GM12878 (cell line): ENCODE measurements around the gene MEIS2.

ENCODE experiments used
- CREM ChIP-seq: IDR thresholded peaks from 2 replicates; pipeline ENCODE4 v1.6.1; 2014; ENCODE audit warnings: antibody characterized with exemption, low read depth
- CTCF ChIP-seq, 3 experiments: IDR thresholded peaks in 2 of 3; conservative IDR thresholded peaks in 1 of 3; 2 replicates each; pipeline ENCODE4 v1.5.1; 2011; ENCODE audit warnings: low read depth in 3 of 3, low read length in 3 of 3, mild to moderate bottlenecking in 3 of 3, control low read depth in 2 of 3, moderate library complexity in 2 of 3, inconsistent platforms in 1 of 3, mixed read lengths in 1 of 3; ENCODE audit not compliant: control insufficient read depth in 2 of 3, insufficient read depth in 1 of 3; ENCODE audit errors: extremely low read depth in 1 of 3
- EGR1 ChIP-seq, 2 experiments: IDR thresholded peaks; 1 replicate in 1 of 2; 2 replicates in 1 of 2; pipeline ENCODE4 v1.6.1; 2011 to 2012; ENCODE audit warnings: low read depth in 2 of 2, low read length in 2 of 2, borderline replicate concordance in 1 of 2, mild to moderate bottlenecking in 1 of 2, moderate library complexity in 1 of 2
- NBN ChIP-seq: fragments of 450-650 bp; IDR thresholded peaks from 2 replicates; pipeline ENCODE4 v1.6.1; 2016
- POLR2A ChIP-seq: IDR thresholded peaks from 2 replicates; pipeline ENCODE4 v1.6.1; 2011; ENCODE audit warnings: low read depth, mild to moderate bottlenecking, low read length
- RFX5 ChIP-seq: IDR thresholded peaks from 2 replicates; pipeline ENCODE4 v1.6.1; 2011; ENCODE audit warnings: low read depth, low read length, improper control_type of control experiment
- USF2 ChIP-seq: IDR thresholded peaks from 2 replicates; pipeline ENCODE4 v1.6.1; 2011; ENCODE audit warnings: low read depth, low read length, improper control_type of control experiment, borderline replicate concordance
- YBX1 ChIP-seq: fragments of 450-650 bp; IDR thresholded peaks from 2 replicates; pipeline ENCODE4 v1.6.1; 2016; ENCODE audit warnings: antibody characterized with exemption
- ZNF274 ChIP-seq: IDR thresholded peaks from one replicate; pipeline ENCODE4 v1.8.0; 2011; ENCODE audit not compliant: insufficient read length, insufficient read depth

GRCh38 chr15:36888011-36888992 lies 212.0 kb downstream of the MEIS2 start:
- TF ChIP-seq CTCF (IDR thresholded peaks at IDR 0.05 in 2 of 3, conservative IDR thresholded peaks at IDR 0.05 in 1 of 3; ENCODE audit: control insufficient read depth in 2 of 3, extremely low read depth in 1 of 3, insufficient read depth in 1 of 3, low read depth in 3 of 3, low read length in 3 of 3) = no peak
- no peak for TF ChIP-seq CREM
- TF ChIP-seq POLR2A = no peak
- no peak for TF ChIP-seq USF2
- TF ChIP-seq ZNF274 = no peak
- TF ChIP-seq NBN = no peak
- TF ChIP-seq YBX1 = no peak
- no peak for TF ChIP-seq EGR1 (IDR thresholded peaks at IDR 0.05; ENCODE audit: borderline replicate concordance in 1 of 2, low read depth in 2 of 2, low read length in 2 of 2)
- no peak for TF ChIP-seq RFX5
